ENCODE measurements around the gene FCGR3B.
"Not testable (repeated sequence)": the region's sequence is repeated elsewhere in the genome, so short reads cannot be mapped to it uniquely, and the experiment has no call there.

Gene FCGR3B

DNA sequence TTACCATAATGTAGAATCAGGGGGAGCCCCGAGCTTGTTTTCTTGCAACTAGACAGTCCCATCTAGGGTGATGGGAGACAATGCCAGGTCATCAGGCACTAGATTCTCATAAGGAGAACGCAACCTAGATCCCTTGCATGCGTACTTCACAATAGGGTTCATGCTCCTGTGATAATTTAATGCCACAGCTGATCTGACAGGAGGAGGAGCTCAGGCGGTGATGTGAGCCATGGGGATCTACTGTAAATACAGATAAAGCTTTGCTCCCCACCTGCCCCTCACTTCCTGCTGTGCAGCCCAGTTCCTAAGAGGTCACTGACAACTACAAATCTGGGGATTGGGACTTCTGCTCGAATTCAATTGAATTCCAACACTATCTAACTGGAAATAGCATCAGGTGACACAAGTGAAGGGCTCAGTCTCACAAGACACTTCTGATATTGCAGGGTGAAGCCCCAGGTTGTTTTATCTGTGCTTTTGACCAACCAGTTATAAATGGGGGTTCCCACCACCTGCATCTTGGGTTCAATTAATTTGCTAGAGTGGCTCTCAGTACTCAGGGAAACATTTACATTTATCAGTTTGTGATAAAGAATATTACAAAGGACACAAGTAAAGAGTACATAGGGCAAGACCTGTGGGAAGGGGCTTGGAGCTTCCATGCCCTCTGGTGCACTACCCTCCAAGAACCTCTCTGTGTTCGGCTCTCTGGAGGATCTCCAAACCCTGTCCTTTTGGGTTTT, 7.4 kb upstream of the FCGR3B start:
- not testable (repeated sequence) for DNase-seq

DNA sequence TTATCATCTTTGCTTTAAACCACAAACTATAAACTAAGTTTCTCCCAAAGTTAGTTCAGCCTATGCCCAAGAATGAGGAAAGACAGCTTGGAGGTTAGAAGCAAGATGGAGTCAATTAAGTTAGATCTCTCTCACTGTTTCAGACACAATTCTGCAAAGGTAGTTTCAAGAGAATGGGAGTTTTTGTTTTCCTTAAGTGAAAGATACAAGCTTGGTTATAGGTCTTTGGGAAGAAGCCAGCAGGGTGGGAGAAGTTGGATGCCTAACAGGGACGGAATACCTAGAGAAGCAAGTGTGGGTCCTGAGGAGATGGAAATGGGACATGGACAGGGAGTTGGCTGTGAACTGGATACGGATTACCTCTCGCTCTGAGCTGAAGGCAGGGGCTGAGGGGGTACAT, 6.0 kb upstream of the FCGR3B start:
- DNase-seq, result not testable (repeated sequence)

DNA sequence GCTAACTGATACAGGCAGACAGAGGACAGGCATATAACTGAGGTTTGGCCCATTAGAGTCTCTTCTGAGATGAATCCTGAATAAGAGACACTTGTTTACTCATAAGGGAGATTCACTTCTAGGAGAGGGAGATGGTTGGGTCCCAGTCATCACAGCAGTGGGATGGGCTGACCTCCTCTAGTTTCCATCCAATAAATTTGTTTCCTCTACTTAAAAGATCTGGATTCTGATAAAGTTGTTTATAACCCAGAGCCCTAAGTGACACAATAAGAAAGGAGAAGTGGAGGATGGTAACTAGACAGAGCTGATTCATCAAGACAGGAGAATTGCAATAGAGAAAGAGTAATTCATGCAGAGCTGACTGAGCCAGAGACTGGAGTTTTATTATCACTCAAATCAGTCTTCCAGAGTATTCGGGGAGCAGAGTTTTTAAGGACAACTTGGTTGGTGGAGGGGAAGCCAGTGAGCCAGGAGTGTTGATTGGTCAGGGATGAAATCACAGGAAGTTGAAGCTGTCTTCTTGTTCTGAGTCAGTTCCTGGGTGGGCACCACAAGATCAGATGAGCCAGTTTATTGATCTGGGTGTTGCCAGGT, 5.3 kb upstream of the FCGR3B start:
- DNase-seq, result not testable (repeated sequence)

DNA sequence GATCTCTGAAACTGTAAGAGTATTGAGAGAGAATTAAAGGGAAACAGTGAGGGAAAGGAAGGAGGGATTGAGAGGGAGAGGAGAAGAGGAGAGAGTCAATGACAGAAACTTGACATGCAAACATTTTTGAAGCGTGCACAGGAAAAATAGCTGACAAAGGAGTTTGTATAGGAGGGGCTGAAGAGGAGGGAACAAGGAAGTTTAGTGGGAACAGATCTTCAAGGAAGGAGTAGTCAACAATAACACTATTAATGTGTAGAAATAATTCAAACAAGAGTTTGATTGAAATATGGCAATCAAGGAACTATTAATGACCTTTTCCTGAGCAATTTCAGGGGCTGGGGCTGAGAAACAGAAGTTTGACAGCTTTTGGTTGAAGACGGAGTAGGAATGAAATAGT, 4.0 kb upstream of the FCGR3B start:
- not testable (repeated sequence) for DNase-seq

DNA sequence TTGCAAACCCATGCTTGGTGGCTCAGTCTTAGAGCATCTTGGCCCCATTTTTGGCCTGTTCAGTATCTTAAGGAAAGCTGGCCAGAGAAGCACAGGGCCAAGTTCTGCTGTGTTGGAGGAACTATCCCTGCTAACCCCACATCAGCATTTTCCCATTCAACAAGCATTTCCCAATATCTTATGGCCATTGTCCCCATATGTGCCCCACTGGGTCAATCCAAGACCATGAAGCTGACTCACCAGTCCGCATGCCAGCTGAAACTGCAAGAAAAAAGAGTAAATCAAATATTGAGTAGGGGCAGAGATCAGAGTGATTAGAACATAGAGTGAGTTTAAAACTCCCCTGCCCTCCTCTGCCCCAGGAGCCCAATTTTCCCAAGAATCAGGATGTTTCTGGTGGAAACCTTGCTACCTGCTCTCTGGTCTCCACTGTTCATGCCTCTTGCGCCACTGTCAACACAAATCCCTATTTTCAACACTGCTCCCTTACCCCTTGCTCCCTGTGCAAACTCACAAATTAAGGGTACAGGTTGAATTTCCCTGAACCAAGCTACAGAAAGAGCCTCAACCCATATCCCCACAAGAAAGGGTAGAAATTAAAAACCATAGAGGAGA, 741 bp downstream of the FCGR3B start:
- DNase-seq, result not testable (repeated sequence)

DNA sequence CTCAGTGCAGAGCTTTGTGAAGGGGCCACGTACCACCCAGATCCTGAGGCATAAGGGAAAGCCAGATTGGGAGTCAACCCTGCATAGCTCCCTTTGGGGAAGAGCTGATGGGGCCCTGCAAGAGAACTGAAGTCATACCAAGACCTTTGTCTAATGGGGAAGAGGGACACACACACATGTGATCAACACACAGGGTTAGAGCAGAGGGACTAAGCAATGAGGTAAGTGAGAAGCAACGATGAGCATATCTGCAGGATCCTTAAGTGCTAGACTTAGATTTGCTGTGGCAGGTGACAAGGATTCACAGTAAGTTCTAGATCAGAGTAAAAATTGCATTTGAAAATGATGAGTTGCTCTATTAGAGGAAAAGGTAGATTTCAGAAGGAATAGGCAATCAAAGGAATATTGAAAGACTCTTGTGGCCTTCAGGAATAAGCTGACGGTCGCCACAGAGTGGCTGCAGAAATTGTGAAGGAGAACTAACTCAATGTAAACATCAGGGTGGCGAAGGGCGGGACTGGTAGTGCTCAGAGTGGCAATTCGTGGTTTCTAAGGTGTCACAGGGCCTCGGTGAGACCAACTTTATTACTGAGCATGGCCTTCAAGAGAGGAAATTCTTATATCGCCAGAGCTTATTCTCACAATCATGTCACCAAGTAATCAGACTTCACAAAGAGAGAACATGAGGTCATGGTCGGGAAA, 4.4 kb downstream of the FCGR3B start:
- DNase-seq, result not testable (repeated sequence)

DNA sequence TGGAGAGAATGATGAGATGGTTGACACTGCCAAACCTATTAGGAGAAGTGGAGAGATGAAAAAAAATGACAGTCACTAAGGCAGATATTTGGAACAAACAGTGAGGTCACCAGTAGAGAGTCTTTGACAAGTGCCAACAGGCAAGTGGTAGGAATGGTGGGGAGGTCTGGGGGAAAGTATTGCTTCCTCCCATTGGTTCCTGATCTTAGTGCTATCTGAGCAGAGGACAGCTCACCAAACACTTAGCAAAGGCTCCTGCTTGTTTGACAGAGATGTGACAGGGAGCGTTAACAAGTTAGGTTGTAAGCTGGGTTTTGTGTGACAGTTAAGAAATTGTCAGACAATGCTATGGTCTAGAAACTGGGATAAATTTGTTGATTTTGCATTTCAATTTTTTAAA, 6.4 kb downstream of the FCGR3B start:
- DNase-seq, result not testable (repeated sequence)

DNA sequence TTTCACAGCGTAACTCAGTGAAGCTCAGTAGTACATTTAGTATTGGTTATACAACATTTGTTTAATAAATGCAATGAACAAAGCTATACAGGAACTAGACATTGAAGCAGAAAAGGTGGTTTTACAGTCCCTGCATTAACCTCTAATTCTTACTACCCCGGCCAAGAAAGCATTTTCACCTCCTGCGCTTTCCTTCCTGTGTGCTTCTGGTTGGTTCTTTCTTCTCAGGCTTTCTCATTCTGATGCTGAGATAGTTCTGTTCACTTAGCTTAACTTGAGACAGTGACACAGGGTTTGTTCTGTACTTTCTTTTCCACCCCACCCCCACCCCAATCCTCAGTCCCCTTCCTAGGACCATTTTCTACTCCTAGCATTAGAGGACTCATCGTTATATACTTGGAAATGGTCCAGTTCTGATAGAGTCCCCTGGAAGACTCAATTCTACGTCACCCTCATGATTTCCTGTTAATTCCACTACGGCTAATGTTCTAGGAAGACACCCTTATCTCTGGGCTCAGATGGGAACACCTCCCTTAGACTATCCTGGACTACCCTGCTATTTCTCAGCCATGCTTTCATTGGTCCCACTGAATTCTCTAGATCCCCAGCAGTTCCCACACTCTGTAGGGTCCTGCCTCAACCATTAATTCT, 7.5 kb downstream of the FCGR3B start:
- DNase-seq, result not testable (repeated sequence)

DNA sequence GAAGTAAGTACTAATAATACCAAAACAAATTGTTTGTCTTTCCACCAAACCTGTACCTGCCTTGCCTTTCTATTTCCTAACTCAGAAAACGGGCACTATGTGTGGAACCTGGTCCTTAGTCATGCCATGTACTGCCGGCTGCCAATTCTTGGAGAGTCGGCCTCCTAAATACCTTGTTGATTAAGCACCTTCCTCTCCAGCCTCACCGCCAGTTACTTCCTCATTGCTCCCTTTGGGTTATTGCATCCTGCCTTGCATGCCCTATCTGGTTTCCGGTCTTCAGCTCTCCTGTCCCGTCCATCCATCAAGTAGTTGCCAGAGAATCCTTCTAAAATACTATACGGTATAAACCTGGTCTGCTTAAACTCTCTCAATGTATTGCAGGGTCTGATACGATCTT, 8.9 kb downstream of the FCGR3B start:
- peak; percentile 54 for DNase-seq

DNA sequence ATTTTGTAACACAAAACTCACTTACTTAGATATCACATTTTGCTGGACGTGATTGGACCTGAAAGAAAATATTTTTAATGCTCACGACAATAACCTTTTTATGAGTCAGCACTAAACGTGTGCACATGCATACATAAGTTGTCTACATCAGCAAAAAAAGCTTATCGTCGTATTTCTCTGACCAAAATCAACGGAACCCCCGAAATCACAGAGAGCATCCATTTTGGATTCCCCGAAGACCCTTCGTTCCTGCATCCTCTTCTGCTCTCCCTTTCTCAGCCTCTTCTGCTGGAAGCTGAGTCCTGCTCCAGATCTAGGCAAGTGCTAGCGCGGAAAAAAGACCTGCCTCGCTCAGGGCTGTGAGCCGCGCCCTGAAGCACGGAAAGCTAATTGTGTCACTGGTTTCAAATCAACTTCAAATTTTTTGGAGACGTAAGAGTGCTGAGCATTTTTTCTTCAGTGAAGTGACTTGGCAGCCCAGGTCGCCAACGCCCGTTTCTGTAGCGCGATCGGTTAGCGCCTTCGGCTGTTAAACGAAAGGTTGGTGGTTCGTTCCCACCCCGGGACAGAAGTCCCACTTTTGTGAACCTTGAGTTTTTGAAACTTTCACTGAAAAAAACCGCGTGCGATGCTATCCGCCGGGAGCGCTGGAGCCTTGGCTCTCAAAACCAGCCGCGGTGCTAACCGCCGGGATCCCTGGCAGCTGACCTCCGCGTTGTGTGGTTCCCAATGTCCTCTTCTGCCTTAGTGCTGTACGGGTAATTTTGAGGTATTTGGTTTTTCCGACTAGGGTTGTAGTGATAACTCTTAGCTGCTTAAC, 9.6 kb downstream of the FCGR3B start:
- DNase-seq, result peak; percentile 73

DNA sequence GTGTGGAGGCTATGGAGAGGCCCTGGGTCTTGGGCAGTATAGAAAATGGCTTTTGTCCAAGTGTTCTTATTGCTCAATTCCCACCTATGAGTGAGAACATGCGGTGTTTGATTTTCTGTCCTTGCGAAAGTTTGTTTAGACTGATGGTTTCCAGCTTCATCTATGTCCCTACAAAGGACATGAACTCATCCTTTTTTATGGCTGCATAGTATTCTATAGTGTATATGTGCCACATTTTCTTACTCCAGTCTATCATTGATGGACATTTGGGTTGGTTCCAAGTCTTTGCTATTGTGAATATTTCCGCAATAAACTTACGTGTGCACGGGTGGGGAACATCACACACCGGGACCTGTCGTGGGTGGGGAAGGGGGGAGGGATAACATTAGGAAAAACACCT, 10.6 kb downstream of the FCGR3B start:
- DNase-seq, result not testable (repeated sequence)

DNA sequence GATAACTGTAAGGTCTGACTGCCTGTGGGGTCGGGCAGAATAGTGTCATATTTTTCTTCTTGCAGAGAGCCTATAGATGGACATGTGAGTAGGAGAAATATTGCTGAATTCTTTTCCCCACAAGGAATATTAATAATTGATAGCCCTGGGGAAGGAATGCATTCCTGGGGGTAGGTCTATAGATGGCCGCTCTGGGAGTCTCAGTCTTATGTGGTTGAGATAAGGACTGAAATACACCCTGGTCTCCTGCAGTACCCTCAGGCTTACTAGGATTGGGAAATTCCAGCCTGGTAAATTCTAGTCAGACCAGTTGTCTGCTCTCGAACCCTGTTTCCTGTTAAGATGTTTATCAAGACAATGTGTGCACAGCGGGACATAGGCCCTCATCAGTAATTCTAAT, 12.5 kb downstream of the FCGR3B start:
- DNase-seq, result not testable (repeated sequence)

DNA sequence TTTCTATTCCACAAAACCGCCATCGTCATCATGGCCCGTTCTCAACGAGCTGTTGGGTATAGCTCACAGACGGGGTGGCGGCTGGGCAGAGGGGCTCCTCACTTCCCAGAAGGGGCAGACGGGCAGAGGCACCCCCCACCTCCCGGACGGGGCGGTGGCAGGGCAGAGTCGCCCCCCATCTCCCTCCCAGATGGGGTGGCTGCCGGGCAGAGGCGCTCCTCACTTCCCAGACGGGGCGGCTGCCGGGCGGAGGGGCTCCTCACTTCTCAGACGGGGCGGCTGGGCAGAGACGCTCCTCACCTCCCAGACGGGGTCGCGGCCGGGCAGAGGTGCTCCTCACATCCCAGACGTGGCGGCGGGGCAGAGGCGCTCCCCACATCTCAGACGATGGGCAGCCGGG, 14.6 kb downstream of the FCGR3B start:
- not testable (repeated sequence) for DNase-seq

DNA sequence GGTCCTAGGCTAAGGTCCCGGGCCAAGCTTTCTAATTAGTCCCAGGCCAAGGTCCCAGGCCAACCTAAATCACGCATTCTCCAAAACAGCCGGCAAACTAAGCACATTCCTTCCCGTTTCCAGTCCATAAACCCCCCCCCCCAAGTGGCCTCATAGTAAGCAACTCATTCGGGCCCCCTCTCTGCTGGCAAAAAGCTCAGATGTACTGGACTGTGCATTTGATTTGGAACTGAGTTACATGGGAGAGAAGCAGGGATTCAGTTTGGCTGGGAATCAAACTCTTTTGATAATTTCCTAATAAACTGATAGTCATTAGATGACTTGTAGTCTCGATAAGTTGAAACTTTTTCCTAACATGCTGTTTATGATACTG, 17.8 kb downstream of the FCGR3B start:
- DNase-seq, result not testable (repeated sequence)

DNA sequence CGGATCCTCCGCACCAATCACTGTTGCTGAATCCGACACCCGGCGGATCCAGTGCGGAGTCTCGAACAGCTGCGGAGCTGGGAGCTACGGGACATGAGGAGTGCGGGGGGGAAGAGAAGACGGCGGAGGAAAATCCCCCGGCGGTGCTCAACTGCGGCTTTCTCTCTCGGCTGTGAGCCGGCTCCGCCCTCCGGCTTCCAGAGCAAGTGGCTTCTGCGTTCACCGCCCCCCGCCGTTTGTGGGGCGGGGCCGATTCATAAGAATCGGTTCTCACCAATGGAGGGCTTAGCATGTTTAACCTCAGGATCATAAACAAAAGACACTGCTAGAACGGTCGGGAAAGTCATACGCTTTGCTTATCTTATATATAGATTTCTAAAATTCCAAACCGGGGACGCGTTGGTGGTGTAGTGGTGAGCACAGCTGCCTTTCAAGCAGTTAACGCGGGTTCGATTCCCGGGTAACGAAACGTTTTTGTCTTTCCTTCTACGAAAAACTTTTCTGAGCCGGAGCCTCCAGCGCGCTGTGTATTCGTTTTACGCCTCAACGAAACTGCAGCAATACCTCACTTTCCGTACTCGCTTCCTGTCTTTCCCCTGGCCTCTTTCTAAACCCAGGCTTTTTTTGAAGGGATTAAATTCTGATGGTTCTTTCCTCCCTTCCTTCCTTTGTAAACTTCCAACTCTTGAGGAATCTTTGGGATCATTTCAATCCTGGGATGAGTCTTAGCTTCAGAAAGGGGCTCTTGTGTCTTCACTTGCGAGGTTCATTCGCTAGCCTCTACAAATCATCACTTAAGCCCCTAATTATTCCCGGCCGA, 18.4 kb downstream of the FCGR3B start:
- peak; percentile 98 for DNase-seq

DNA sequence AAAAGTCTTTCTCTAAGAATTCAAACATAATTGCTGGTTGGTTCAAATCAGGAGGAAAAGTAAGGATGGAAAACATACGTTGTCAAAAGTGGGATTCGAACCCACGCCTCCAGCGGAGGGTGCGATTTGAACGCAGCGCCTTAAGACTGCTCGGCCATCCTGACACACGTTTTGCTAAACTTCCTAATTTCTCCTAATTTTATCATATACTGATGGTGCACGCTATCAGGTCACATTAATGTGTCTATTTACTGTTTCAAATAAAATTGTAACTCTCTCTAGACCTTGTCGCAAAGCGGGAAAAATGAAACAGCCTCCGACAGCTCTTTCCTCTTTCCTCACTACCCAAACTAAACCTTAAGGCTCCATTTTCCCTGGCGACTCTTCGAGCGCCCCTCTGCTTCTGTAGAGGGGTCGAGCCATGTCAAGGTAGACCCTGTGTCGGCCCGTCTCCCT, 19.1 kb downstream of the FCGR3B start:
- DNase-seq, result not testable (repeated sequence)

DNA sequence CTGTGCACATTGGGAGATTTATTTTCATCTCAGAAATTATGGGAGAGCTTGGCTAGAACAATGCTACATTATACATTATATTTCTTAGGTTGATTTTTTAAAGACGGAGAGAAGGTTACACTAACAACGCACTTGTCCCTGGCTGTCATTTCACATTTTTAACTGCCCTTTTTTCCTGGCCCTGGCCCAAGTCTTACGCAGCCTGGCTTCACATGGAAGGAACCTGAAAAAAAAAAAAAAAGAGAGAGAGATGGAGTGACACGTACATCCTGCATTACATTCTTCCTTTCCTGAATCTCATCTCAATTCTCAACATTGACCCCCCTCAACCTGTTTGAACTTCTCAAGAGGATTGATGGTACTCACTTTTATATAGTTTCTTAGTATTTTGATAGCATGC, 20.8 kb downstream of the FCGR3B start:
- DNase-seq, result not testable (repeated sequence)

DNA sequence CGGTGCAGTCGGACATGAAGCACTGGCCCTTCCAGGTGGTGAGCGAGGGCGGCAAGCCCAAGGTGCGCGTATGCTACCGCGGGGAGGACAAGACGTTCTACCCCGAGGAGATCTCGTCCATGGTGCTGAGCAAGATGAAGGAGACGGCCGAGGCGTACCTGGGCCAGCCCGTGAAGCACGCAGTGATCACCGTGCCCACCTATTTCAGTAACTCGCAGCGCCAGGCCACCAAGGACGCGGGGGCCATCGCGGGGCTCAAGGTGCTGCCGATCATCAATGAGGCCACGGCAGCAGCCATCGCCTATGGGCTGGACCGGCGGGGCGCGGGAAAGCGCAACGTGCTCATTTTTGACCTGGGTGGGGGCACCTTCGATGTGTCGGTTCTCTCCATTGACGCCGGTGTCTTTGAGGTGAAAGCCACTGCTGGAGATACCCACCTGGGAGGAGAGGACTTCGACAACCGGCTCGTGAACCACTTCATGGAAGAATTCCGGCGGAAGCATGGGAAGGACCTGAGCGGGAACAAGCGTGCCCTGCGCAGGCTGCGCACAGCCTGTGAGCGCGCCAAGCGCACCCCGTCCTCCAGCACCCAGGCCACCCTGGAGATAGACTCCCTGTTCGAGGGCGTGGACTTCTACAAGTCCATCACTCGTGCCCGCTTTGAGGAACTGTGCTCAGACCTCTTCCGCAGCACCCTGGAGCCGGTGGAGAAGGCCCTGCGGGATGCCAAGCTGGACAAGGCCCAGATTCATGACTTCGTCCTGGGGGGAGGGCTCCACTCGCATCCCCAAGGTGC, 24.2 kb downstream of the FCGR3B start:
- DNase-seq, result not testable (repeated sequence)

DNA sequence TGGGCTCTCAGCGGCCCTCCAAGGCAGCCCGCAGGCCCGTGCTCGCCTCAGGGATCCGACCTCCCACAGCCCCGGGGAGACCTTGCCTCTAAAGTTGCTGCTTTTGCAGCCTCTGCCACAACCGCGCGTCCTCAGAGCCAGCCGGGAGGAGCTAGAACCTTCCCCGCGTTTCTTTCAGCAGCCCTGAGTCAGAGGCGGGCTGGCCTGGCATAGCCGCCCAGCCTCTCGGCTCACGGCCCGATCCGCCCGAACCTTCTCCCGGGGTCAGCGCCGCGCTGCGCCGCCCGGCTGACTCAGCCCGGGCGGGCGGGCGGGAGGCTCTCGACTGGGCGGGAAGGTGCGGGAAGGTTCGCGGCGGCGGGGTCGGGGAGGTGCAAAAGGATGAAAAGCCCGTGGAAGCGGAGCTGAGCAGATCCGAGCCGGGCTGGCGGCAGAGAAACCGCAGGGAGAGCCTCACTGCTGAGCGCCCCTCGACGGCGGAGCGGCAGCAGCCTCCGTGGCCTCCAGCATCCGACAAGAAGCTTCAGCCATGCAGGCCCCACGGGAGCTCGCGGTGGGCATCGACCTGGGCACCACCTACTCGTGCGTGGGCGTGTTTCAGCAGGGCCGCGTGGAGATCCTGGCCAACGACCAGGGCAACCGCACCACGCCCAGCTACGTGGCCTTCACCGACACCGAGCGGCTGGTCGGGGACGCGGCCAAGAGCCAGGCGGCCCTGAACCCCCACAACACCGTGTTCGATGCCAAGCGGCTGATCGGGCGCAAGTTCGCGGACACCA, 25.0 kb downstream of the FCGR3B start:
- not testable (repeated sequence) for DNase-seq
